NCI-H1930 (cell line): ENCODE data around the gene AGAP1.
A peak's percentile ranks its signal among the peaks of the same experiment; 100 is the strongest.

ENCODE experiments used
- DNase-seq, 2 experiments: peaks; one replicate each; lab custom pipeline; 2025; lab: John Stamatoyannopoulos, UW

Gene AGAP1

GRCh38 chr2:235766278-235766677 is 272.4 kb downstream of the AGAP1 start:
- peak; percentile 5 to 55 for DNase-seq

GRCh38 chr2:235768606-235769005 is 274.8 kb downstream of the AGAP1 start:
- no peak for DNase-seq

- DNase-seq: no peak
Measured at GRCh38 chr2:235769046-235769445, 275.2 kb downstream of the AGAP1 start.

- DNase-seq: no peak
Measured at GRCh38 chr2:235770909-235771820, 277.3 kb downstream of the AGAP1 start.

- DNase-seq: no peak
Measured at GRCh38 chr2:235773188-235773928, 279.5 kb downstream of the AGAP1 start.

- no peak for DNase-seq
Measured at GRCh38 chr2:235774153-235774870, 280.5 kb downstream of the AGAP1 start.

- no peak for DNase-seq
Measured at GRCh38 chr2:235776531-235776930, 282.7 kb downstream of the AGAP1 start.

GRCh38 chr2:235779444-235779896 is 285.6 kb downstream of the AGAP1 start:
- peak; percentile 30 to 58 for DNase-seq

- no peak for DNase-seq
Measured at GRCh38 chr2:235780401-235780800, 286.6 kb downstream of the AGAP1 start.

GRCh38 chr2:235781775-235782174 is 287.9 kb downstream of the AGAP1 start:
- DNase-seq: no peak

GRCh38 chr2:235784788-235785187 is 290.9 kb downstream of the AGAP1 start:
- no peak for DNase-seq

GRCh38 chr2:235789552-235789951 is 295.7 kb downstream of the AGAP1 start:
- no peak for DNase-seq

GRCh38 chr2:235793163-235793752 is 299.4 kb downstream of the AGAP1 start:
- no peak for DNase-seq

GRCh38 chr2:235799281-235799680 is 305.4 kb downstream of the AGAP1 start:
- DNase-seq: no peak

GRCh38 chr2:235802542-235802941 is 308.7 kb downstream of the AGAP1 start:
- no peak for DNase-seq

GRCh38 chr2:235803028-235803427 is 309.2 kb downstream of the AGAP1 start:
- DNase-seq: no peak

- DNase-seq: no peak
Measured at GRCh38 chr2:235804676-235805075, 310.8 kb downstream of the AGAP1 start.

- DNase-seq: no peak
Measured at GRCh38 chr2:235806986-235807750, 313.3 kb downstream of the AGAP1 start.

GRCh38 chr2:235808366-235808765 is 314.5 kb downstream of the AGAP1 start:
- DNase-seq: no peak

GRCh38 chr2:235810252-235810651 is 316.4 kb downstream of the AGAP1 start:
- no peak for DNase-seq

GRCh38 chr2:235810846-235811245 is 317.0 kb downstream of the AGAP1 start:
- DNase-seq: no peak
